ENCODE results near the gene DBNDD2. TPM values are rescaled to one million over a fixed set of nuclear protein-coding genes. Genes with fewer than 3 reads are reported as not detected.
A peak's percentile ranks its signal among the peaks of the same experiment; 100 is the strongest.

The DBNDD2 gene
- total and polyA plus RNA-seq, 12 donors, result 2.1 to 71.1 (median 31.5) TPM

DNA sequence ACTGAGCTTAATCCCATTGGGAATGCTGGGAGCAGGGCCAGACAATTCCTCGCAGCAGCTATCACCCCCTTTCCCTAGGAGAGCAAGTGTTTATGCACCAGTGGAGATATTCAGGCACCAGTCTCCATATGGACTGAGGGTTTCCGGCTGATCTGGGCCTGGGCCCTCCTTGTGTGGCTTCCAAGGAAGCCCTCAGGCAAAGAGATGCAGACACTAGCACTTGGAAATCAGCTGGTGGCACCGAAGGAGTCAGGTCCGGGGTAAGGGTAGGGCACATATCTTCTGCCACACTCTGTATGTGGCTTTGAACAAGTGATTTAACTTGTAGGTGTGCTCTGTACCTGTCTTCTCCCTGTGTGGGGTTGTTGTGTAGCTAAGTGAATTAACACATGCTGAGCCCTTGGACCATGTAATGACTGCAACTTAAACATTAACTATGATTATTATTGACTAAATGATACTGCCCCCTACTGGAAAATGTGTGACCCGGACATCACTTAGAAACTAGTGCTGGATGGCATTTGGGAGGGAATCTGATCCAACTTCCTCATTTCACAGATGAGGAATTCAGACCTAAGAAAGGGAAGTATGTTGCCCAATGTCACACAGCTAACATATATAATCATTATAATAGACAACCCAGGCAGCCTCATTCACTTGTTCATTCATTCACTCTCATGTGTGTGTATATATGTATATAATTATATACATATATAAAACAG, 42.2 kb downstream of the DBNDD2 start:
- intact Hi-C loops (cut with DNase I), result no loop called here
- peak overlapping the region in 1 of 5 donors; percentile 8 for H3K27ac ChIP-seq
- H3K4me3 ChIP-seq, result no peak overlapping the region
- no peaks in the 10 kb centered on the region for H3K27me3 ChIP-seq
- no peaks in the 10 kb centered on the region for H3K9me3 ChIP-seq (replicated peaks in 1 of 3)
- TF ChIP-seq, protein P1, sequence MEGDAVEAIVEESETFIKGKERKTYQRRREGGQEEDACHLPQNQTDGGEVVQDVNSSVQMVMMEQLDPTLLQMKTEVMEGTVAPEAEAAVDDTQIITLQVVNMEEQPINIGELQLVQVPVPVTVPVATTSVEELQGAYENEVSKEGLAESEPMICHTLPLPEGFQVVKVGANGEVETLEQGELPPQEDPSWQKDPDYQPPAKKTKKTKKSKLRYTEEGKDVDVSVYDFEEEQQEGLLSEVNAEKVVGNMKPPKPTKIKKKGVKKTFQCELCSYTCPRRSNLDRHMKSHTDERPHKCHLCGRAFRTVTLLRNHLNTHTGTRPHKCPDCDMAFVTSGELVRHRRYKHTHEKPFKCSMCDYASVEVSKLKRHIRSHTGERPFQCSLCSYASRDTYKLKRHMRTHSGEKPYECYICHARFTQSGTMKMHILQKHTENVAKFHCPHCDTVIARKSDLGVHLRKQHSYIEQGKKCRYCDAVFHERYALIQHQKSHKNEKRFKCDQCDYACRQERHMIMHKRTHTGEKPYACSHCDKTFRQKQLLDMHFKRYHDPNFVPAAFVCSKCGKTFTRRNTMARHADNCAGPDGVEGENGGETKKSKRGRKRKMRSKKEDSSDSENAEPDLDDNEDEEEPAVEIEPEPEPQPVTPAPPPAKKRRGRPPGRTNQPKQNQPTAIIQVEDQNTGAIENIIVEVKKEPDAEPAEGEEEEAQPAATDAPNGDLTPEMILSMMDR (IDR thresholded peaks at IDR 0.05), result peak; percentile 30 to 57 (median 49)
- TF ChIP-seq POLR2A (IDR thresholded peaks at IDR 0.05), result no peak
- WGBS, 4 donors, result 67 to 74% (median 69%) methylated on average over 5 of the region's 5 CpGs
- peak in 1 of 7 donors; percentile 31 for DNase-seq
- no peaks in the 10 kb centered on the region for H3K4me1 ChIP-seq (replicated peaks in 1 of 2)
- H3K36me3 ChIP-seq (replicated peaks in 1 of 2), result no peaks in the 10 kb centered on the region

- Histone ChIP-seq H3K27me3 (no peaks in the 10 kb centered on the region), H3K9me3 (replicated peaks in 1 of 3) (no peaks in the 10 kb centered on the region), H3K27ac (no peak overlapping the region), H3K4me1 (replicated peaks in 1 of 2) (no peaks in the 10 kb centered on the region), H3K36me3 (replicated peaks in 1 of 2) (no peaks in the 10 kb centered on the region), H3K4me3 (no peak overlapping the region)
- 56 to 74% (median 59%) methylated on average over 4 of the region's 4 CpGs for WGBS, 4 donors
- intact Hi-C loops (cut with DNase I), result no loop called here
- no peak for DNase-seq
- TF ChIP-seq POLR2A (IDR thresholded peaks at IDR 0.05), result no peak
- TF ChIP-seq, protein P1 (IDR thresholded peaks at IDR 0.05), result no peak
Measured at GRCh38 chr20:45452238-45452637, 44.1 kb downstream of the DBNDD2 start.

GRCh38 chr20:45452772-45453691, 44.9 kb downstream of the DBNDD2 start:
- intact Hi-C loops (cut with DNase I), result no loop called here
- DNase-seq, result no peak
- no peaks in the 10 kb centered on the region for H3K36me3 ChIP-seq (replicated peaks in 1 of 2)
- TF ChIP-seq, protein P1 (IDR thresholded peaks at IDR 0.05), result no peak
- TF ChIP-seq POLR2A (IDR thresholded peaks at IDR 0.05), result no peak
- 55 to 75% (median 69%) methylated on average over 4 of the region's 4 CpGs for WGBS, 4 donors
- H3K4me1 ChIP-seq (replicated peaks in 1 of 2), result no peaks in the 10 kb centered on the region
- no peak overlapping the region for H3K27ac ChIP-seq
- no peaks in the 10 kb centered on the region for H3K27me3 ChIP-seq
- H3K4me3 ChIP-seq, result no peak overlapping the region
- no peaks in the 10 kb centered on the region for H3K9me3 ChIP-seq (replicated peaks in 1 of 3)

- WGBS, 4 donors, result 23 to 33% (median 25%) methylated on average over 6 of the region's 6 CpGs
- DNase-seq, result peak in 1 of 7 donors; percentile 20
- intact Hi-C loops (cut with DNase I), result no loop called here
Measured at GRCh38 chr20:45456632-45457031, 48.5 kb downstream of the DBNDD2 start.

More at GRCh38 chr20:45456632-45457031, 48.5 kb downstream of the DBNDD2 start:
- TF ChIP-seq POLR2A (IDR thresholded peaks at IDR 0.05), result no peak
- TF ChIP-seq, protein P1 (IDR thresholded peaks at IDR 0.05), result peak in 1 of 6 experiments; percentile 25
- Histone ChIP-seq H3K36me3 (replicated peaks in 1 of 2) (no peaks in the 10 kb centered on the region), H3K27ac (no peak overlapping the region), H3K4me1 (replicated peaks in 1 of 2) (no peaks in the 10 kb centered on the region), H3K9me3 (replicated peaks in 1 of 3) (no peaks in the 10 kb centered on the region), H3K4me3 (no peak overlapping the region), H3K27me3 (no peaks in the 10 kb centered on the region)

All from adrenal gland (tissue), 12 donors.